ENCODE measurements around the gene ANAPC1.

The ANAPC1 gene

GRCh38 chr2:111883661-111884591 lies at the start of gene ANAPC1 (continued):
- TF ChIP-seq, protein P1, sequence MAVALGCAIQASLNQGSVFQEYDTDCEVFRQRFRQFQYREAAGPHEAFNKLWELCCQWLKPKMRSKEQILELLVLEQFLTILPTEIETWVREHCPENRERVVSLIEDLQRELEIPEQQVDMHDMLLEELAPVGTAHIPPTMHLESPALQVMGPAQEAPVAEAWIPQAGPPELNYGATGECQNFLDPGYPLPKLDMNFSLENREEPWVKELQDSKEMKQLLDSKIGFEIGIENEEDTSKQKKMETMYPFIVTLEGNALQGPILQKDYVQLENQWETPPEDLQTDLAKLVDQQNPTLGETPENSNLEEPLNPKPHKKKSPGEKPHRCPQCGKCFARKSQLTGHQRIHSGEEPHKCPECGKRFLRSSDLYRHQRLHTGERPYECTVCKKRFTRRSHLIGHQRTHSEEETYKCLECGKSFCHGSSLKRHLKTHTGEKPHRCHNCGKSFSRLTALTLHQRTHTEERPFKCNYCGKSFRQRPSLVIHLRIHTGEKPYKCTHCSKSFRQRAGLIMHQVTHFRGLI (tag by site-specific recombination; IDR thresholded peaks at IDR 0.05): peak; percentile 90
- TF ChIP-seq ZSCAN30 (tag by site-specific recombination; IDR thresholded peaks at IDR 0.05): no peak
- TF ChIP-seq ZBTB26 (tag by site-specific recombination; optimal IDR thresholded peaks at IDR 0.05): peak; percentile 95
- no peak for TF ChIP-seq ZNF423 (tag by site-specific recombination; IDR thresholded peaks at IDR 0.05)
- no peak for TF ChIP-seq HOXD13 (CRISPR knock-in tag; IDR thresholded peaks at IDR 0.05; ENCODE audit: borderline replicate concordance)
- TF ChIP-seq ZNF548 (tag by site-specific recombination; IDR thresholded peaks at IDR 0.05): no peak
- TF ChIP-seq ZSCAN23 (tag by site-specific recombination; IDR thresholded peaks at IDR 0.05): no peak
- no peak for TF ChIP-seq ZNF157 (tag by site-specific recombination; IDR thresholded peaks at IDR 0.05)
- no peak for TF ChIP-seq ZNF596 (tag by site-specific recombination; IDR thresholded peaks at IDR 0.05)
- TF ChIP-seq ZNF501 (tag by site-specific recombination; IDR thresholded peaks at IDR 0.05): peak; percentile 79
- no peak for TF ChIP-seq REPIN1 (tag by site-specific recombination; IDR thresholded peaks at IDR 0.05; ENCODE audit: low read depth)
- no peak for TF ChIP-seq BCL11A (tag by site-specific recombination; IDR thresholded peaks at IDR 0.05; ENCODE audit: low read depth)
- no peak for TF ChIP-seq ZNF121 (tag by site-specific recombination; IDR thresholded peaks at IDR 0.05)
- TF ChIP-seq, protein P2, sequence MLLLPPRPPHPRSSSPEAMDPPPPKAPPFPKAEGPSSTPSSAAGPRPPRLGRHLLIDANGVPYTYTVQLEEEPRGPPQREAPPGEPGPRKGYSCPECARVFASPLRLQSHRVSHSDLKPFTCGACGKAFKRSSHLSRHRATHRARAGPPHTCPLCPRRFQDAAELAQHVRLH (tag by site-specific recombination; IDR thresholded peaks at IDR 0.05): 0 out of 2 replicates have a peak, but pooled peaks have one; percentile 44
- TF ChIP-seq ZFP41 (tag by site-specific recombination; IDR thresholded peaks at IDR 0.05; ENCODE audit: borderline replicate concordance): no peak
- no peak for TF ChIP-seq ZNF664 (tag by site-specific recombination; IDR thresholded peaks at IDR 0.05)
- TF ChIP-seq OSR2 (tag by site-specific recombination; IDR thresholded peaks at IDR 0.05): no peak
- no peak for TF ChIP-seq ZNF239 (tag by site-specific recombination; IDR thresholded peaks at IDR 0.05)
- no peak for TF ChIP-seq ZNF830 (tag by site-specific recombination; IDR thresholded peaks at IDR 0.05; ENCODE audit: low read depth)
- TF ChIP-seq ZNF24 (tag by site-specific recombination; IDR thresholded peaks at IDR 0.05): no peak
- TF ChIP-seq ZNF837 (tag by site-specific recombination; IDR thresholded peaks at IDR 0.05): no peak
- TF ChIP-seq ZBTB48 (tag by site-specific recombination; IDR thresholded peaks at IDR 0.05): no peak
- TF ChIP-seq ZNF48 (tag by site-specific recombination; IDR thresholded peaks at IDR 0.05): no peak
- no peak for TF ChIP-seq ZNF354C (tag by site-specific recombination; IDR thresholded peaks at IDR 0.05; ENCODE audit: borderline replicate concordance, low read depth)
- TF ChIP-seq, protein P3, sequence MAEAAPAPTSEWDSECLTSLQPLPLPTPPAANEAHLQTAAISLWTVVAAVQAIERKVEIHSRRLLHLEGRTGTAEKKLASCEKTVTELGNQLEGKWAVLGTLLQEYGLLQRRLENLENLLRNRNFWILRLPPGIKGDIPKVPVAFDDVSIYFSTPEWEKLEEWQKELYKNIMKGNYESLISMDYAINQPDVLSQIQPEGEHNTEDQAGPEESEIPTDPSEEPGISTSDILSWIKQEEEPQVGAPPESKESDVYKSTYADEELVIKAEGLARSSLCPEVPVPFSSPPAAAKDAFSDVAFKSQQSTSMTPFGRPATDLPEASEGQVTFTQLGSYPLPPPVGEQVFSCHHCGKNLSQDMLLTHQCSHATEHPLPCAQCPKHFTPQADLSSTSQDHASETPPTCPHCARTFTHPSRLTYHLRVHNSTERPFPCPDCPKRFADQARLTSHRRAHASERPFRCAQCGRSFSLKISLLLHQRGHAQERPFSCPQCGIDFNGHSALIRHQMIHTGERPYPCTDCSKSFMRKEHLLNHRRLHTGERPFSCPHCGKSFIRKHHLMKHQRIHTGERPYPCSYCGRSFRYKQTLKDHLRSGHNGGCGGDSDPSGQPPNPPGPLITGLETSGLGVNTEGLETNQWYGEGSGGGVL (tag by site-specific recombination; IDR thresholded peaks at IDR 0.05): no peak
- no peak for TF ChIP-seq PRDM6 (tag by site-specific recombination; IDR thresholded peaks at IDR 0.05)
- no peak; the same call in 1 of the 2 replicates for TF ChIP-seq ZNF518A (tag by site-specific recombination; conservative IDR thresholded peaks at IDR 0.05; ENCODE audit: low read depth)
- TF ChIP-seq ZNF521 (tag by site-specific recombination; IDR thresholded peaks at IDR 0.05): no peak

All from HEK293 (cell line).